Posterior vena cava (tissue), 2 donors: Measurements from ENCODE around the gene RAB14. TPM values are rescaled to one million over a fixed set of nuclear protein-coding genes. Genes with fewer than 3 reads are reported as not detected.
"Not testable (repeated sequence)": the region's sequence is repeated elsewhere in the genome, so short reads cannot be mapped to it uniquely, and the experiment has no call there.

ENCODE experiments used
- DNase-seq: peaks from one replicate; pipeline ENCODE4 v3.0.0-alpha.2; 2020; ENCODE audit warnings: low spot score
- intact Hi-C, 2 donors: fragments of 100-400 bp; cut with DNase I; formaldehyde crosslinking; loops; one replicate each; pipeline versions ENCODE4 v1.14.1 to v1.14.2; 2022 to 2023
- total RNA-seq, 2 donors: library from RNA; stranded (reverse); fragmentation: NEBNext Ultra II Directional; extraction: Animal tissue kit (Norgen Biotek cat#: 25700); gene quantifications; one replicate each; pipeline ENCODE4 v1.2.1, GENCODE V29; 2021
- donor health status: DM: yes; HTN: yes; CAD: no.
- donor health status: DM: yes; HTN: yes; CAD: no.

Gene RAB14
- total RNA-seq, 2 donors from 2014 or later: 46.7 to 49.7 TPM

DNA sequence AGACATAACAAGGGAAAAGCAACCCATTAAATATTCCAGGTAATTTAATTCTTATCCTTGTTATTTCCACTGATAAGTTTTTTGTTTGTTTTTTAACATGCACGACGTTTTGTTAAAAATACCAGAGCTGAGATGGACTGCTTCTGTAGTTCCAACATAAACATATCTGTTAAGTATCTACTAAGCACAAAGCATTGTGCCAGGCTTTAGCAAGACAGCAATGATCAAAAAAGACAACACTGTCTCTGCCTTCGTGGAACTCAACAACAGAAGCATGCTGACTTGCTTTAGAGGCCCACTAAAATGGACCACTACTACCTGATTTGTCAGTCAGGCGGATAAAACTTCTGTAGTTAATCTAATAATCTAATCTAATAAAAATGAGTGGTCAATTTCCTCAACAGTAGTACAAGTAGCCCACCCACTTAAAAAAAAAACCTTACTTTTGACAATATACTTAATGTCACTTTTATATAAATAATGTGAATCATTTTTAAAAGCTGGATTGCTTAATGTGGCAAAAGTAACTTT lies 3.1 kb downstream of the RAB14 start:
- intact Hi-C loops: no loop called here
- DNase-seq: no peak

DNA sequence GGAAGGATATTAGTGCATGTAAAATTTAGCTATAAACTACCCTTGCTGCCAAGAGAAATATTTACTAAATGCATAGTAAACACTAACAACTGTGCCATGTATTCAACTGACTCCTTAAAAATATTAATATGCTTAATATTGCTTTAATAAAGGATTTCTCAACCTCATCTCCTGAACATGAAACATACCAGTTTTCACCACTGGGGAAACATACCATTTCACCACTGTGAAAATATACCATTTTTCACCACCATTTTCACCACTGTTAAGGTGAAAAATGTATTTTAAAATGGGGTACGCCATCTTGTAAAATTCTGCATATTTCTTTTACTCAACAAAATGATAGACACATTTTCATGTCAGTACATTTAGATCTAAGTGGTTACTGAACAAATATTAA lies 4.5 kb downstream of the RAB14 start:
- intact Hi-C loops: no loop called here
- DNase-seq: no peak

DNA sequence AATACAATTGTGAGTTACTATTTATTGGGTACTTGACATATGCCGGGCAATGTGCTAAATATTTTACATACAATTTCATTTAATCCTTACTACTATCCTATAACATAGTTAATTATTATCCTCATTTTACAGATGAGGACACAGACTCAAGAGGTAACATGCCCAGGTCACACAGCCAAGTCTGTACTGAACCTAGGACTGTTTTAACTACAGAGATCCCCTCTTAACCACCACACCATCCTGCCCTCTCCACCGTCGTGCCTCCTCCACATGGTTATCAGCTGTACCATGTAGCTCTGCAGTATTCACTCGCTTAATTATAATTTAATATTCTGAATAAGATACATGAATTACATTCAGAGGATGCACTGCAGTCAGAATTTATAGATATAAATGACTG lies 5.3 kb downstream of the RAB14 start:
- no peak for DNase-seq
- intact Hi-C loops: no loop called here

DNA sequence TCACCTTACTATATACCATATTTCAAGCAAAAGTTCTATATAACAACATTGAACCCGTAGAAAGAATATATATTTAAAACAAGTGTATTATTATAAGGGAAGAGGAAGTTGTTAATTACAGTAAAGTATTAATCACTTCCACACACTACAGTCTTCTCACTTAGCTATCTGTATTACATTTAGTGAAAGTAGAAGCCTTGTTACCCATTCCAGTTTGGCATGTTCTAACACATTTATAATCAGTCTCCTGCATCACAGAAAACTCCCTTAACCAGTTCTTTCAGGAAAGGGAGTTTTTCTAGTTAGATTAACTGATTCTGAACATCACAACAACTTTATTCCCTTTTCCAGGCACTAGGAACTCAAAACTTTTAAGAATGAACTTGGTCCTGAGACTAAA lies 6.9 kb downstream of the RAB14 start:
- intact Hi-C loops: no loop called here
- no peak for DNase-seq

DNA sequence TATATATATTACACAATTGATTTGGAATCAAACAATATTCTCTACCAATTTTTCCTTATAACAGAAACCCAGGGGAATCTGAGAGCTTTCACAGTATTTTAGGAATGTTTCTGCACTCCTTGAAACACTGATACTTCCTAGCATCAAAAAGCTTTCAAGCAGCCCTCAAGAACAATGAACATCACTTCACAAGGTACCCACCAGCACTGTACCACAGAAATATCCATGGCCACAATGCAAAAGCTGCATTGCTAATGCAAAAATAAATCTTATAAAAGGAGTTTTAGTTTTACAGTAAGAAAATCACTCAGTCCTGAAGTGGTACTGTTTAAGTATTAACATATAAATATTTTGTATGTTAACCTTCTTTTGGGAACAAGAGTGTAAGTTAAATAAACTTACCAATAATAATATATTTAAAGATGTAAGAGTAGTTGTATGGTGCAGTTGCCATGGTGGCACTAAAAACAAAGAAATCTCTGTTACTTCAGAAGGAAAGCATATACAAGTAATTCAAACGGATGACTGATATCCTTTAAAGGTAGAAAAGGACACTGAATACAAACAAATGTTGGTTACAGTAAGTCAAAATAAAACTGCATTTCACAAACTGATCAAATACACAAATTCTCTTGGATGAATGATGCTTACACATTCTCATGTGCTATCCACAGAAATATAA lies 8.6 kb downstream of the RAB14 start:
- DNase-seq: no peak
- intact Hi-C loops: no loop called here

DNA sequence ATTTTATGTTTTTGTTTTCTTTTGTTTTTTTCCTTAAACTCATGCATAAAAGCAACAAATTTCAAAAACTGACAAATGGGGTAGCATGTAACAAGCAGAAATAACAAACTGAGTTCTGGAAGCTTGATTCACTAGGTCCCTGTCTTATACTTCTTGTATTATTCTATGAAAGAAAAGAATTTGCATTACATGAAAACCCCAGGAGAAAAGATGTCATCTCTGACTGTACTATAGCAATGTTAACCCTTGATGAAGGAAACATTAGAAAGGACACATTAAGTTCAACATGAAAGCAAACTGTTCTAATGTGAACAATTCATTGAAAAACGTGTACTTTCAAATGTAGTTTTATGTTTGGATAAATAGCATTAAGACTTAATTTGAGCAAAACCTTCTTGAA lies 9.2 kb downstream of the RAB14 start:
- intact Hi-C loops: no loop called here
- no peak for DNase-seq

DNA sequence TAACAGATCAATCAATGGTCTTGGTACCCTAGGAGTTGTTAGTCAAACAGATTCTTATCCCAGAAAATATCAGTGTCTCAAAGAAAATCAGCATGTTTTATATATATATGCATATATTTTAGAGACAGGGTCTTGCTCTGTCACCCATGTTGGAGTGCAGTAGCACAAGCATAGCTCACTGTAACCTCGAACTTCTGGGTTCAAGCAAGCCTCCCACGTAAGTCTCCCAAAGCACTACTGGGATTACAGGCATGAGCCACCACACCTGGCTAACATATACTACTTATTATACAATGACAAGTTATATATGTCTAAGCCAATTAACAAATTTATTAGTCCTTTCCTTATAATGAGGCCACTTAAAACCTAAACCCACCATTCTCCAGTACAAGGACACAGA lies 10.4 kb downstream of the RAB14 start:
- no peak for DNase-seq
- intact Hi-C loops: no loop called here

DNA sequence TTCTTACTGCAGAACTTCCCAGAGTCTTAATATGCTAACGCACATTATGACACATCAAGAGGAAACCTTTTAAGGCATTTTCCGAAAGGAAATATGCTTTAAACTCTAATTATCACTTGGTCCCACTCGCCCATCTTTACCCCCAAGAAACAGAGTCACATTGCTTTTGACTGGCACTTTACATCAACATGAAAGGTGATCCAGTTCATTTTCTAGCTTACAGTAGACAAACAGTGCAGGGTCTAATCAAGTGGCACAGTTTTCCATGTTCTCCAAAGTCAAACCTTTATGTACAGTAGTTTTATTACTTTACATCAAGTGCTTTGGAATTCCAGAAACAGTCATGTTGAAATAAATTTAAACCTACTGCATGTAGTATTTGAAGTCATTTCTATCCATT lies 12.0 kb downstream of the RAB14 start:
- DNase-seq: no peak
- intact Hi-C loops: no loop called here

DNA sequence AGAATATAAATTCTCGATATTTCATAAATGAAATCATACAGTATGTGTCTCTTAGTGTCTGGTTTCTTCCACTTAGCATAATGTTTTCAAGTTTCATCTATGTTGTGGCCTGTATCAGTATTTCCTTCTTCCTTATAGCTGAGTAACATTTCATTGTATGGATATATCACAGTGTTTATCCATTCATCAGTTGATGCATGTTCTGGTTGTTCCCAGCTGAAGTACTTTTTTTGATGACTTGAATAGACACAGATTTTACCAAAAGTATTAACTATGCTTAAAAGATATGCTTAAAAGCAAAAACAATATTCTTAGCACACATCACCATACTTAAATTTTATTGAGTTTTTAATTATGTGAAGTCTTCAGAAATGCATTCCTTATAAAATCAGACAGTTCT lies 12.7 kb downstream of the RAB14 start:
- no peak for DNase-seq
- intact Hi-C loops: no loop called here

DNA sequence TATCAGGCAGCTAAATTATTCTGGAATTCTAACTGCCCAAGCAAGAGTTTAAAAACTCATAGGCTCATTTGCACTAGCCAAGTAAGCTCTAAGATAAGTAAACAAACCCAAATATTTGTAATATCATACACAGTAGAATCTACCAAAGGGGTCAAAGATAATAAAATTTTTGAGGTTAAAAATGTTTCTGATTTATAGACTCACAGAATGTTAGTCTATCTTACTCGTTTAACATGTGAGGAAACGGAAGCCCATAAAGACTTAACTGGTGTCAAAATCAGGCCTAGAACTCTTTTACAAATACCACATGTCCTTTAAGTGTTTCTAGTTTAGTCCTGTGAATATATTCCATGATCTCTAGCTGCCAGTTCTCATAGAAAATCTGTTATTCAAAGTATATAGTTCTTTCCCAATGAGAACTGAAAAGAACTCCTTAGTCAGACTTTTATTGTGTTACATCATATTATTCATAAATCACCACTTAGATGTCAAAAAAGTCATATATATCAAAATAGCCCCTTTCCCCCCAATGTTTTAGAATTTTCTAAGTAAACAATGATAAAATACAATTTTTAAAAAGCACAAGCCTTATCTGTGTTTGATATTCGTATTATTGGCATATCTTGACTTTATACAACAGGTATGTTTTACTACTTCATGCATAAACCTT lies 13.9 kb downstream of the RAB14 start:
- intact Hi-C loops: no loop called here
- no peak for DNase-seq

DNA sequence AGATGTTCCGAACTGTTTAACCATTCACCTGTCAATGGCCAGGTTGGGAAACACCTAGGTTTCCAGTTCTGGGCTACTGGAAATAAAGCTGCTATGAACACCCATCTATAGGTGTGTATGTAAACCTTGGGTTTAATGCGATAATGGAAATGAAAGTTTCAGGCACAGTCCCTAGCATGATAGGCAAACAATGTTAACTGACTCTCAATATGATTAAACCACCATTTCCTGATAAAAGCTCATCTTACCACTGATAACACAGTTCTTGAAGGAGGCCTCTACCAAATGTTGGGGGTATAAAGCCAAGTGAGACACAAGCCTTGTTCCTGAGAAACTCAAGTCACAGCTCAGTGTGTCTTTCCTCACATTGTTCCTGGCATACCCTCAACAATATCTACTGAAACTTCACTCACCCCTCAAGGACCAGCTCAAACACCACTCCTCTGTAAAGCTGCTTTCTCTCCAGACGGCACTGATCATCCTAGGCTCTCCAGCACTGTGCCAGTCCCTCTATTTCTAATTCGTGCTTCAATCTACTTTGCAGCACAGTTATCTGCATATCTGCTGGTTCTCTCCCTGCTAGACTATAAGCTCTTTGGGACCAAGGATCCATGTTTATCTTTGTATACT lies 15.8 kb downstream of the RAB14 start:
- intact Hi-C loops: no loop called here
- DNase-seq: no peak

DNA sequence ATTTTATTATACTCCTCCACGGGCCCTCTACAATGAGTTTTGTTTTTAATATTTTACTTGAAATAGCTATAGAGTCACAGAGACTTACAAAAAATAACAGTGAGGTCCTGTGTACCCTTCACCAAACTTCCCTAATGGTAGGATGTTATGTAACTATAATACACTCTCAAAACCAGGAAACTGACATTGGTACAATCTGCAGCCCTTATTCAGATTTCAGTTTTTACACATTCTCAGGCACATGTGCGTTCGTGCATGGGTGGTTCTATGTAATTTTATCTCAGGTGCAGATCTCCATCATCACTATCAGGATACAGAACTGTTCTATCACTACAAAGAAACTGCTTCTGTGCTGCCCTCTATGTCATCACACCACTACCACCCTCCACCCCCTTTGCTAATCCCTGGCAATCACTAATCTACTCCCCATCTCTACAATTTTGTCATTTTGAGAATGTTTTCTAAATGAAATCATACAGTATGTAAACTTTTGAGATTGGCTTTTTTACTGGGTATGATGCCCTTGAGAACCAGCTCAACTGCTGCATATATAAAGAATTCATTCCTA lies 16.4 kb downstream of the RAB14 start:
- intact Hi-C loops: no loop called here
- no peak for DNase-seq

DNA sequence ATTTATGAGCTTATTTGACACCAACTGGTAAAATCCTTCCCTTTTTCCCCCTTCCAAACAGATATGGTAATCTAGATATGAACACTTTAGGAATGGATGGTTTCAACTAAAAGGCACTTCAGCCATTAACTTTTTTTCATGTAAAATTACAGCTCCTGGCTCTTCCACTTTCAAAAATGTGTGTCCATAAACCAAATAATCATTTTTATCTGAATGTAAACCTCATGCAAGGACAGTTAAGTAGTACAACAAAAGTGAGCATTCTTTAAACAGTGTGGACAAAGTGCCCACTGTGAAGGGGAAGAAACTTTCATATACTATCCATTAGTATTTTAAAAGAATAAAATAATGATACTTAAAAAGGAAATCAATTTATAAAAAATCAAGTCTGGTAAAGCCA lies 17.2 kb downstream of the RAB14 start:
- no peak for DNase-seq
- intact Hi-C loops: no loop called here

DNA sequence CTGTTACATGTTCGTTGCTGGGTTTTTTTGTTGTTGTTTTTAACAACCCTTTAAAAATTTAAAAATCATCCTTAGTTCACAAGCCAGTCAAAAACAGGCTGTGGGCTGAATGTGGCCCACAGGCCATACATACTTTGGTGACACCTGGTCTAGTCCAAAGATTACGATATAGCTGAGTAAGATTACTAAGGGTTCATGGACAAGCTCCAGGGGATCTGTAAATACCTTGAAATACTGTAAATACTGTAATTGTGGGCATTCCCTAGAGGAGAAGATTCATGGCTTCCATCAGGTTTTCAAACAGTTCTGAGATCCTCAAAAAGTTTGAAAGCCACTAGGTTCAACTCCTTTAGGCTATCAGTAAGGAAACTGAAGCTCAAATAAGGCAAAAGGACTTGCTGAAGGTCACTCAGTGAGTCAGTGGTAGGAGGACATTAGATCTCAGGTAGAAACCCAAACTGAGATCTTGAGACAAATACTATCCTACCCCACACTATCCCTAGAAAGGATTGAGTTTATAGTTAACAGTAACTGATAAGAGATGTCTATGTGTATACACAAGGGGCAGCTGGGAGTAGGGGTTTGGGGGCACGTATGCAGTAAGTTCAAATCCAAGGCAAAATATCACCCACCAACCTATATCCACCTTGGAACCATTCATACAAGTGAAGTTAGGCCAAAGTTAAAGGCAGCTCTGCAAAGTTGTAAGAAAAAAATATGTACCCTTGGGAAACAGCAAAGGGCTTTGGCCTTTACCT lies 17.8 kb downstream of the RAB14 start:
- DNase-seq: no peak
- intact Hi-C loops: no loop called here

DNA sequence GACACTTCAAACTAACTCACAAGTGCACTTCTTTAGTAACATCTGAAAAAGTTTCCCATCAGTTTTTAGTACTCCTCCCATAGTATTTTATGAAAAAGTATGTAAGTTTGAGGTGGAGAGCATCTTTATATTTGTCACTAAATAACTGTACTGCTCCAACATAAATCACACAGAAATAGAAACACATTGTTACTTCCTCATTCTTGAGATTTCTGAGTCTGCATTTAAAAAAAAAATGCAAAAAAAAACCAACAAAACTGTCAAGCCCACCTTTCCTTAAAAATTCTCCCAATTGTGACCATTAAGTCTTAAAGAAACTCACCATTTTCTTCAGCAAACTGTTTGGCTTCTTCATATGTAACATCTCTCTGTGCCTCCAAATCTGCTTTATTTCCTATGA lies 18.7 kb downstream of the RAB14 start:
- intact Hi-C loops: no loop called here
- DNase-seq: no peak

DNA sequence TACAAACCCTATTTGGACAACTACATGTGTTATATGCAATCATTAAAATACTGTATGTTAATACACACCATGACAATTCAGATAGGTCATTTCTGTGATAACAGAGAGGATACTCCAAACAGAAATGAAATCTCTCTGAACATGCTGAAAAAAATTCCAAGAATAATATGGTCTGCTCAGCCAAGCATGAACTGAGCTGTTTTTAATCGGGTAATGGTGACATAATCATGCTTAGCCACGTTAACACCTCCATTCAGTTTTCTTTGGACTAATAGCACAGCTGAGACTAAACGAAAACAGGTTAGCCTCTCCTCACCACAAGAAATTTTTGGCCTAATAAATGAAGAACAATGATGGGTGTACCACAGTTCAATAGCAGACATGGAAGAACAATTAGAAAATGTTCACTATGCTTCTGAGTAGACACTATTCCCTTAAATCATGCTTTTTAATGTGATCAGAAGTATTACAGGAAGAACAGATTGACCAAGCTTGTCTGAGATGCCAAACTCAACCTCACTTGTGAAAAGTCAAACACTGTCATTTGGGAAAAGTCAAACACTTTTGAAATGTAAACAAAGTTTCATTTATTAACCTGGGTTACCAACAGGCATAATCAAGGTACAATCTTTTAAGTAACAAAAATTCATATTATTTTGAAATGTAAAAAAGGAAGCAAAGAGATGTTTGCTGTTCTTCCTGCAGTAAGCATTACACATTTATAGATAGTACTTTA lies 19.4 kb downstream of the RAB14 start:
- intact Hi-C loops: no loop called here
- no peak for DNase-seq

DNA sequence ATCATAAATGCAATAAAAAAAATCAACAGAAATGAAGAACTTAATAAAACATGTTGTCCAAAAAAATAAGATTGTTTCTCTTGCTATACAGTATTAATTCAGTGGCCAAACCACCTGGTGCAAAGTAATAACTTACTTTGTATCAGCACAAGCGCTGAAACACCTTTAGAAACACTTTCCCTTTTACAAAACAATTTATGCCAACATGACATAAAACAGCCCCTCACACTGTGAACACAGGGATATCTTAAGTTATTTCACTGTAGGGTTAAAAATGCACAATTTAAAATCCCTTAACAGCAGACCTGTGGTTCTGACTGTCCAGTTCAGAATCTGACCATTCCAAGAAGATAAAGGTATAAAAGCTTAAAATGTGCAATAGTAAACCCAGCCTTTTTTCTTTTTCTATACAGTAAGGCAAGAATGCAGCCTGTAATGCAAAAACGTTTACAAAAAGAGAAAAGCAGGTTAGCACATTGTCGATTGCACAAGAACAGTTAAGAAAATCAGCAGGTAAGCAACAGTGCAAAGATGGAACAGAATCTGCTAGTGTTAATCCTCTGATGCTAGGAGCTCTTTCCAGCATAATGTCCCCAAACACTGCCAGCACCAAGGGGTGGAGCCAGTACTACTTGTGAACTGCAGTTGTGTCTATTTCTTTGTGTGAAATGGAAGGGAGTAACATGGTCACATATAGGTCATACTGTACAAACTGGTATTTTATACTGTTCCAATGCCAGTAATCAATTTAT lies 21.6 kb downstream of the RAB14 start:
- DNase-seq: no peak
- intact Hi-C loops: no loop called here

DNA sequence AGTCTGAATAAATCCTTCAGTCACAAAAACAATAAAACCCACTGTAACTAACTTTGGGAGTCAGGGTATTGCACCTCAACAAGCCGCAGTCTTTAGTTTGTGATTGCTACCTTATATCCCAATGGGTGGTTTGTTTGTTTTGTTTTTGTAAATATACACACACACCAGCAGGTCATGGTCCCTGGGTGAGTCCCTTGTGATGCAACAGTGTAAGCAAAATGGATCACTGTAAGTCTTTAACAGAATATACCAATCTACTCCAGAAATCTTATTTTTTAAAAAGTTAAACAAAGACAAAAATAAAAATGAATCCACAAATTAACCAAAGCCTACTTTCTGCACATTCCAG lies 22.3 kb downstream of the RAB14 start:
- intact Hi-C loops, DNase-seq: not testable (repeated sequence)
